Activated effector memory CD4-positive, alpha-beta T cell treated with Interleukin-2 at 50 U/mL for 16 hours (primary cell): ENCODE measurements around the gene COL1A1.

Experiments used
- DNase-seq: peaks from one replicate; pipeline ENCODE4 v3.0.0-alpha.2; 2020

Gene COL1A1

GRCh38 chr17:50199803-50200456, 1.5 kb downstream of the COL1A1 start:
- DNase-seq, result peak; percentile 49

DNA sequence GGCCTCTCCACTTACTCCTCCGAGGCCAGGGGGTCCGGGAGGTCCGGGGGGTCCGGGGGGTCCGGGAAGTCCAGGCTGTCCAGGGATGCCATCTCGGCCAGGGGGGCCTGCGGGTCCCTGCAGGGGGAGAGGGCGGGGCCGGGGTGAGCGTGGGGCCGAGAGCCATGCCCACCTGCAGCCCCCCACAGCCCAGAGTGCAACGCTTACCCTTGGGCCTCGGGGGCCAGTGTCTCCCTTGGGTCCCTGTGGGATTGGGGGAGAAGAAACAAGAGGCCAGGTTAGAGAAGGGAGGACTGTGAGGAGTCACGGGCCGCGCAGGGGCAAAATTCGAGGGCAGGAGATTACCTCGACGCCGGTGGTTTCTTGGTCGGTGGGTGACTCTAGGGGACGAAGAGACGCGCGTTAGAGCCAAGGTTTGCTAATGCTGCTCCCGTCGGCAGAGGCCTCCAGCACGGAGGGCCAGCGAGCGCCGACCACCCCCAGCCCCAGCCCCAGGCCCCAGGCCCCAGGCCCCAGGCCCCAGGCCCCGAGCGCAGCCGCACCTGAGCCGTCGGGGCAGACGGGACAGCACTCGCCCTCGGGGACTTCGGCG, 2.1 kb downstream of the COL1A1 start:
- no peak for DNase-seq

- peak; percentile 38 for DNase-seq
Observed at GRCh38 chr17:50198026-50198669, 3.3 kb downstream of the COL1A1 start.

- DNase-seq, result no peak
Observed at GRCh38 chr17:50196826-50197225, 4.6 kb downstream of the COL1A1 start.

GRCh38 chr17:50196036-50196435, 5.4 kb downstream of the COL1A1 start:
- no peak for DNase-seq

- no peak for DNase-seq
Observed at GRCh38 chr17:50194934-50195865, 6.2 kb downstream of the COL1A1 start.

DNA sequence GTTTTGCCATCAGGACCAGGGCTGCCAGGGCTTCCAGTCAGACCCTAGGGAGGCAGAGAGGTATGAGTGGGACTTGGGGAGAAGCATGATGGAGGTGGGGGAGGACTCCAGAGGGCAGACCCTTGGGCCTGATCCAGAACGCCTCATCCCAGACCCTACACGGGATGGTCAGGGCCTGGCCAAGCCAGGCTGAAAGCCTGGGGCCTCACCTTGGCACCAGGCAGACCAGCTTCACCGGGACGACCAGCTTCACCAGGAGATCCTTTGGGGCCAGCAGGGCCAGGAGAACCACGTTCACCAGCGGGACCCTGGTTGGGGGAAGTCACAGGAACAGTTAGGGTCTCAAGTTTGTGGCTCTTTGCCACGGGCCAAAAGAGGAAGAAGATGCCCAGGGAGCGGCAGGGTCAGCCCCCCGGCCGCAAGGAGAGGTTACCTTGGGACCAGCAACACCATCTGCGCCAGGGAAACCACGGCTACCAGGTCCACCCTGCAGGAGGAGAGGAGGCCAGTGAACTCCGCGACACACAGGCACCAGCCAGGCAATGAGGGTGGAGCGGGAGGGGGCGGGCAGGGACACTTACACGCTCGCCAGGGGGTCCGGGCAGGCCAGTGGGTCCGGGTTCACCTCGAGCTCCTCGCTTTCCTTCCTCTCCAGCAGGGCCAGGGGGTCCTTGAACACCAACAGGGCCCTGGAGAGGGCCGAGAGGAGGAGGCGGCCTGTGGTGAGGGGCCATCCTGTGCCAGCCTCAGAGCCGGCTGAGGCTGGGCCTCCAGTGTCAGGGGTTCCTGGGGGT, 7.1 kb downstream of the COL1A1 start:
- no peak for DNase-seq

- DNase-seq, result no peak
Observed at GRCh38 chr17:50192618-50193291, 8.7 kb downstream of the COL1A1 start.

DNA sequence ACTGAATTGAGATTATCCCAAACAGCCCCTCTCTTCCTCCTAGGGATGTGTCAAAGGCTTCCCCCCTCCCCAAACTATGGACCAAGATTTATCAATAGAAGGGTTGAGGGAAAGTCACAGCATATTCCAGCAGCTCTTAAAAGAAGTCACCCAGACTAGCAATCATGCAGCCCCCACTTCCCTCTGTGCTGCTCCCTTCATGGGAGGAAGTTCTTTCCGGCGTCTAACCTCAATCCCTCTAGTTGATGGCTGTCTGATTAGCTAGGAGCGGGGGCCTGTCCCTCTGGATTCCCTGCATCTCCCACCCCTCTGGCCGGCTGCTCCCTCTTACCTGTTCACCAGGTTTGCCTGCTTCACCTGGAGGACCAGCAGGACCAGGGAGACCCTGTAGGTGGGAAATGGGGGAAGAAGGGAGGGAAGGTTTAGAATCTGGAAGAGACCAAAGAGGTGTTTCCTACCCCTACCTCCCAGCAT, 9.2 kb downstream of the COL1A1 start:
- no peak for DNase-seq

DNA sequence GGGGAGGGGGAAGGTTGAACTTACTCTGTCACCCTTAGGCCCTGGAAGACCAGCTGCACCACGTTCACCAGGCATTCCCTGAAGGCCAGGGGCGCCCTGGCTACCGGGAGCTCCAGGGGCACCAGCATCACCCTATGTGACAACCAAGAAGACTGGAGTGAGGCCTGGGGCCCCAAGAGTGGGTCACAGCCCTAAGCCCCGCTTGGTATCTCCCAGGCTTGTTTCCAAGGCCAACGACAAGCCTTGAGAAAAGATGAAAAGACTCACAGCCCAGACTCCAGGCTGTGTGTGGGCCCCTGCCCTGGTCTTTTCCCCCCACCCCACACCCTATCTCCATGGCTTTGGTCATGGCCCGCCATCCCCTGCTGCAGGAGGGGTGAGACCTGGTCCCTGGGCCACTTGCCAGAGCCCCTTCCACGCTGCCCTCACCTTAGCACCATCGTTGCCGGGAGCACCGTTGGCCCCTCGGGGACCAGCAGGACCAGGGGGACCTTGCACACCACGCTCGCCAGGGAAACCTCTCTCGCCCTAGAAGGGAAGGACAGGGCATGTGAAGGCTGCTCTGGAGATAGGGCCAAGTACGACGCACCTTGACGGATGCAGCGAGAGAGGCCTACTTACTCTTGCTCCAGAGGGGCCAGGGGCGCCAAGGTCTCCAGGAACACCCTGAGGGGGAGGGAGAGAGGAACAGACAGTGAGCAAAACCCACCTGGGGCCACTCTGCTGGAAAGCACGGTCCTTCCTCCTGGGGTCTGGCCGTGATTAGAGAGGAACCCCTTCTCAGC, 9.9 kb downstream of the COL1A1 start:
- no peak for DNase-seq

DNA sequence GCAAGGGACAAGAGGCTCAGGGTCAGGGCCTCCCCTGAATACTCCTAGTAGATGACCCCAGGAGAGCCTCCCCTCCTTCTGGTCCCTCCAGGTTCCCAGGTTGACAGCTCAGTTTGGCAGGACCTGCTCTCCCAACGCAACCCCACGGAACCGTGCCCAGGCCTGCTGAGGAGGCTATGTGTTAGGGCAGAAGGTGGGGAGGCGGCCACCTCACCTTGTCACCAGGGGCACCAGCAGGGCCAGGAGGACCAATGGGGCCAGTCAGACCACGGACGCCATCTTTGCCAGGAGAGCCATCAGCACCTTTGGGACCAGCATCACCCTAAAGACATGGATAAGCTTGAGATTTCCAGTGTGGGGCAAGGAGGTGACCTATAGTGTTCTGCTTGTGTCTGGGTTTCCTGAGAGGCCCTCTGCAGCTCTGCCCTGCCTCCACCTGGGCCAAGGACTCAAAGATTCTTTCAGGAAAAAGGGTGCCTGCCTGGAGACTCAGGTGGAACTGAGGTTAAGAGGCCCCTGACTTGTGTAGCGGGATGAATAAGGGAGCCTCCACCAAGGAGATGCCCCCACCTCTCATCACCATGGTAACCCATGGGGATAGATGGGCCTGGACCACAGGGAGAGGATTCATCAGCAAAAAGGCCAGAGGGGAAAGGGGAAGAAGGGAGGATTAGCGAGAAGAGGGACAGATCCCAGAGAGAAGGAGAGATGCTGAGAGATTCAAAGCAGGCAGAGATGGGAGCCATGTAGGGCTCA, 10.7 kb downstream of the COL1A1 start:
- no peak for DNase-seq

DNA sequence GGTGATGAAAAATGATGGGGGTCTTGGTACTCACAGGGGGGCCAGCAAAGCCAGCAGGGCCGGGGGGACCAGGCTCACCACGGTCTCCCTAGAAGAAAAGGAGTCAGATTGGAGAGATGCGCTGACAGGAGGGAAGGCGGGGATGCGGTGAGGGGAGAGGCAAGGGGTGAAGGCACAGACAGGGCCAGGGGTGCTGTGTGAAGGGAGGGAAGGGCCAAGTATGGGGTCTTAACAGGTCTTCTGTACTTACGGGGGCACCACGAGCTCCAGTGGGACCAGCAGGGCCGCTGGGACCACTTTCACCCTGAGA, 11.2 kb downstream of the COL1A1 start:
- DNase-seq, result no peak

DNA sequence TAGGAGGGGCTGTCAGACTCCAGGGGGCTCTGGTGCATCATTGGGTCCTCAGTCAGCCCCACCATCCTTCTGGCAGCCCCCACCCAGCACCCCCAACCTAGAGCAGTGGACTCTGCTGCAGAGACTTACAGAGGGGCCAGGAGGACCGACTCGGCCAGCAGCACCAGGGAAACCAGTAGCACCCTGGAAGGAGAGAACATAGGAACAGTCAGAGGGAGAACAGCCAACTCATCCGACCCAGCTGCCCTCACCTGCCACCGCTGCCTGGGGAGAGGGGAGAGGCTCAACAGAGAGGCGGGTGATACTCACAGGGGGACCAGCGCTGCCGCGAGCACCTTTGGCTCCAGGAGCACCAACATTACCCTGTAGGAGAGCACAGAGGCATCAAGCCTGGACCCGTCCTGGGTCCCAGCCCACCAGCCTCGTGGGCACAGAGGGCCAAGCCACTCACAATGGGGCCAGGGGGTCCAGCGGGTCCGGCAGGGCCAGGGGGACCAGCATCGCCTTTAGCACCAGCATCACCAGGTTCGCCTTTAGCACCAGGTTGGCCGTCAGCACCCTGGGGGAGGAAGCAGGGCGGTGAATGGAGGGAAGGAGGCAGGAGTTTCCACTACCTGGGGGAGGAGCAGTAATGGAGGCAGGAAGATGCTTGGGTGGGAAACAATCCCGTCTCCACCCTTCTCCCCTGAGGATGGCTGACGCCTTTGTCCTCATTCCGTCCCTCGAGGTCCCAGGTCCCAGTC, 11.7 kb downstream of the COL1A1 start:
- no peak for DNase-seq

DNA sequence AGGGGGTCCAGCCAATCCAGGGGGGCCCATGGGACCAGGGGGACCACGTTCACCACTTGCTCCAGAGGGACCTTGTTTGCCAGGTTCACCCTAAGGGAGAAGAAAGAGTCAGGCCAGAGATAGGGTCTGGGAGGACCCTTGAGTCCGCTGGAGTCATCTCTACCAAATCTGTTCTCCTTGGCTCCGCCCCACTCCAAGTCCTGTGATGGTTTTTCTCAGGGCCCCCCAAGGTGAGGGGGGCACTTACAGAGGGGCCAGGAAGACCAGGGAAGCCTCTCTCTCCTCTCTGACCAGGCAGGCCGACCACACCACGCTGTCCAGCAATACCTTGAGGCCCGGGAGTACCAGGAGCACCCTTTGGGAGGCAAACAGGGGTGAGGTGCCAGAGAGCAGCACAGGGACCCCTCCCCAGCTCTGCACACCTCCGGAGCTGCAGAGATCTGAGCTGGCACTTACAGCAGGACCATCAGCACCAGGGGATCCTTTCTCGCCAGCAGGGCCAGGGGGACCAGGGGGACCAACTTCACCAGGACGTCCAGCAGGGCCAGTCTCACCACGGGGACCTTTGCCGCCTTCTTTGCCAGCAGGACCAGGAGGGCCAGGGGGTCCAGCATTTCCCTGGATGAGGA, 12.4 kb downstream of the COL1A1 start:
- no peak for DNase-seq

GRCh38 chr17:50188531-50188920, 12.9 kb downstream of the COL1A1 start:
- no peak for DNase-seq

- no peak for DNase-seq
Observed at GRCh38 chr17:50187751-50188530, 13.5 kb downstream of the COL1A1 start.

DNA sequence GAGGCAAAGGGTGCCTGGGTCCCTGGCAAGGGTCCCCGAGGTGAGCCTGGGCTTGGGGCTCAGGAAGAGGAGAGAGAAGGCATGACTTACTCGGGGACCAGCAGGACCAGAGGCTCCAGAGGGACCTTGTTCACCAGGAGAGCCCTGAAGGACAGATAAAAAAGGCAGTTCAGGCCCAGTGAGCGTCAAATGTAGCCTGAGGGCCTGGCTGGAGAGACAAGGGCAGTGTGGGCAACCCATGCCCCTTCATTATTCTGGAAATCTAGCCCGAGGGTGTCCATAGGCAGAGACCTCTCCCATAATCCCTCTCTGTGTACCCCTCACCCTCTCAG, 14.1 kb downstream of the COL1A1 start:
- no peak for DNase-seq

DNA sequence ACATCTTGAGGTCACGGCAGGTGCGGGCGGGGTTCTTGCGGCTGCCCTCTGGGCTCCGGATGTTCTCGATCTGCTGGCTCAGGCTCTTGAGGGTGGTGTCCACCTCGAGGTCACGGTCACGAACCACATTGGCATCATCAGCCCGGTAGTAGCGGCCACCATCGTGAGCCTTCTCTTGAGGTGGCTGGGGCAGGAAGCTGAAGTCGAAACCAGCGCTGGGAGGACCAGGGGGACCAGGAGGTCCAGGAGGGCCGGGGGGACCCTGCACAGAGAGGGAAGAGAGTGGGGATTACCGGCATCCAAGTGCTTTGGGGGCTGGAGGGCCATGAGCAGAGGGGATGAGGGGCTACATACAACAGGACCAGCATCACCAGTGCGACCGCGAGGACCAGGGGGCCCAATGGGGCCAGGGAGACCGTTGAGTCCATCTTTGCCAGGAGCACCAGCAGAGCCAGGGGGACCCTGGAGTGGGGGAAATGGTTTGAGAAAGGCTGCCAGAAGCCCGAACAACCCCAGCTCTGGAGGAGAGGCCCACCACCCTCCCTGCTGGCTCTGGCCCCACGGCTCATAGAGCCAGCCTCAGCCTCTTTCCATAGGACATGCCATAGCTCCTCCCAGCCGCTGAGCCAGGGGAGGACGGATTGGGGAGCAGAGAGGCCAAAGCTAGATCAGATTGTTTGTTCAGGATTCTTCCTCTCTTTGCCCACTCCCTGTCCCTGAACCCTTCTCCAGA, 14.6 kb downstream of the COL1A1 start:
- no peak for DNase-seq
